GM19099 (cell line): ENCODE results near the gene BZW2.

Experiments
- POLR2A ChIP-seq: IDR thresholded peaks from 3 replicates; pipeline ENCODE4 v1.6.1; 2011; ENCODE audit warnings: low read depth; ENCODE audit not compliant: insufficient read length; ENCODE audit errors: extremely low read depth

Gene BZW2

DNA sequence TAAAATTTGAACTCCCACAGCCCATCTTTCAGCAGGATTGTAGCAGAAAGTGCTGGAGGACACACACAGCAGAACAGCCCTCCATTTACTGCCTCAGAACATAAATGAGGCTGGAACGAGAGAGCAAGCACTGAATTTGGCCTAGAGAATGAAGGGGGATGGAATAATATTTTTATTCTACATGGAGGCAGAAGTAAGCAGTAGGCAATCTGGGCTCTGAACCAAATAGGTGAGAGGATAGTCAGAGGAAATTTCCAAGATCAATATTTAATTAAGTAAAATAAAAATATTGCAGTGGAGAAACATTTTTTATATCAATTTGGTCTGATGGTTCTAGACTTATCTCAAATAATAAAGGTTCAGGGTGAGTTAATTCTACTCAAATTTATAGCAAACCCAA, 78.4 kb downstream of the BZW2 start:
- no peak for TF ChIP-seq POLR2A

DNA sequence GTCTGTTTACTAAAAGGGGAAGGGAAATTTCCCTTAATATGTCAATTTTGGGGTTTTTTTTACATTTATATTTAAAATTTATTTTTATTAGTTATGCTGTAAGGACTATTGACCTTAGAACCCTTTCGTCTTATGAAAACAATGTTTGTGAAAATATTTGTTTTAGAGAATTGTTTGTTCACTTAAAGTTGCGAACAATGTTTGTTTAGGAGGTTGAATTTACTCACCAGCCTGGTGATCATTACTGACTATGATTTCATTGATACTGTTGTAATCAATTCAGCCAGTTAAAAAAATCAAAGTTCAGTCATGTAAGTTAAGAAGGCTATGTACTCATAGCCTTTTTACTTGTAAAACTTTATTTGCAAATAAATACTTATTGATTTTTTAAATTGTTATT, 80.2 kb downstream of the BZW2 start:
- no peak for TF ChIP-seq POLR2A

DNA sequence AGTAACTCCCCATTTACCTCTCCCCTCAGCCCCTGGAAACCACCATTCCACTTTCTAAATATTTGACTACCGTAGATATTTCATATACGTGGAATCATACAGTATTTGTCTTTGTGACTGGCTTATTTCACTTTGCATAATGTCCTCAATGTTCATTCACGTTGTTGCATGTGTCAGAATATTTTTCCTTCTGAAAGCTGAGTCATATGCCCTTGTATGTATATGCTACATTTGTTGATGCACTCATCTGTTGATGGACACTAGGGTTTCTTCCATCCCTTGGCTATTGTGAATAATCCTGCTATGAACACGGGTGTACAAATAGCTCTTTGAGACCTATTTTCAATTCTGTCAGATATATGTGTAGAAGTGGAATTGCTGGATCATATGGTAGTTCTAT, 81.8 kb downstream of the BZW2 start:
- TF ChIP-seq POLR2A: no peak

DNA sequence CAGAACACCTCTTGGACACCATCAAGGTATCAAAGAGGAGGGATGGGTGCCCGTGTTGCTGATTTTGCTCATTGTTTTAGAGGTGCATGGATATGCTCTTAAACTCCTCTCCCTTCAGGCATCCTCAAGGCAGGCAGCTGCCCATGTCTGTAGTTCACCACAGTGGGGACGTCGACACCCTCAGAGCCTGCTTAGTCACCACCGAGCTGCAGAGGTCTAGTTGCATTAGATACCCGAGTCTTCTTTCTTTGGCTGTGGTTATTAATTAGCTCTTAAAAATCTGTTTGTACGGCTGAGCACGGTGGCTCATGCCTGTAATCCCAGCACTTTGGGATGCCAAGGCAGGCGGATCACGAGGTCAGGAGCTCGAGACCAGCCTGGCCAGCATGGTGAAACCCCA, 82.8 kb downstream of the BZW2 start:
- TF ChIP-seq POLR2A: no peak

DNA sequence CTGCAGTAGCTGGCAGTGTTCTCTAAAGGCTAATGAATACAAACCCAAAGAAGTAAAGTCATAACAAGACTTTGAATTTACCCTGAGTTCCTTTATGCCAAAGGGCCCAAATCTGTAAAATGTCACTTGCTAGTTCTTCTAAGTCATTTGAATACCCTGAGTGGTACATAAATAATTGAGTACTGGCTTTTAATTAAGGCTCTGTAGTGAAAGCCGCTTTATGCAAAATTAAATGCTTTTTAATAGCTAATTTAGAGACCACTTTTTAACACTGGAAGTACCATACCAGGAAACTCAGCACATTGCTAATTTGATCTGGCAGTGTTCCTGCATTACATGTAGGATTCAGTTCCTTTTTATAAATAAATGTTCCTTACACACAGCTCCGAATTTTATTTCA, 83.6 kb downstream of the BZW2 start:
- no peak for TF ChIP-seq POLR2A

DNA sequence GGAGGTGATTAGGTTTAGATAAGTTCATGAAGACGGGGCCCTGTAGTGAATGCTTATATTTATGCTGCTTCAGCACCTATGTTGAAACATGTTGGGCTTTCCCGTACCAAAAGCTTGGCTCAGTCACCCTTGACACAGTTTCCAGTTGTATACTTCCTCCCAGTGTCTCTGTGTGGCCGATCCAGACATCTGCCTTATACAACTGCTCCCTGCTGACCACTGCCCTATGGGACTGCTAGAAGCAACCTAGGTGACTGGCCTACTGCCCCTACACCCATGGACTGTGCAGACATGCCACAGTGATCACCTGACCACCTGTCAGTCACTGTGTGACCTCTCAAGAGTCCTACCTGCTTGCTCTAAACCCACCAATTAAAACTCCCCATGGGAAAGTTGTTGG, 85.0 kb downstream of the BZW2 start:
- no peak for TF ChIP-seq POLR2A

DNA sequence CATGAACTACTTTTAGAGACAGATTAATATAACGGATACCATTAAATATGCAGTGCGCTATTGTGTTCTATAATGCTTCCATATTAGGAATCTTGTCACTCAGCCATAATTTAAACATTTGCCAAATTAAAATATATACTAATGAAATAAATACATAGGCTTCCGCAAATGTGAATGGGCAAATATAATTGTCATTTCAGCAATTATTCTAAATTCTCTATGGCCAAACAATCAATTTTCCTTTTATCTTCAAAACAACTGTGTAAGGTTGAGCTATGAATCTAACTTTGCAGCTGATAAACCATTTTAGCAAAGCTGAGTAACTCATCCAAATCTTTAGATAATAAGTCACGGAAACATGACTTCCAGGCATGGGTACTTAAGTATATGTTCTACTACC, 86.8 kb downstream of the BZW2 start:
- TF ChIP-seq POLR2A: no peak

DNA sequence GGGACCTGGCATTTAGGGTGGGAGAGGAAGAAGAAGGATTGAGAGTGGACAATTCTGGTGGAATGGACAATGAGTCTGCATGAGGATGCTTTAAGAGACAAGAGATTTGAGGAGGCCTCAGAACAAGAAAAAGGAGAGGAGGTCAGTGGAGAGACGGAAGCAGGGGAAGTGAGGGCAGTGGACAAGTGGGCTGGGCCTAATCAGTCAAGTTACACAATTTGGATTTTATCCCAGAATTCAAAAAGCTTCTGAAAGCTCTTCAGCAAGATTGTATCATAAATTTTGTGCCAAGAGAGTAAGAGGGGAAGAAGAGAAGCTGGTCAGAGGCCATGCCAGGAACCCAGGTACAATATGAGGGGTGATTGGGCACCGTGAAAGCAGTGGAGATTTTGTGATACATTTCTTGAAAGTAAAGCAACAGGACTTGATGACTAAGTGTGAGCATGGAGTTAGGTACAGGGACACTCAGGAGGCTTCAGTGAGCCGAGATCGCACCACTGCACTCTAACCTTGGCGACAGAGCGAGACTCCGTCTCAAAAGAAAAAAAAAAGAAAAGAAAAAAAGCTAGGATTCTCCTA, 88.3 kb downstream of the BZW2 start:
- no peak for TF ChIP-seq POLR2A

DNA sequence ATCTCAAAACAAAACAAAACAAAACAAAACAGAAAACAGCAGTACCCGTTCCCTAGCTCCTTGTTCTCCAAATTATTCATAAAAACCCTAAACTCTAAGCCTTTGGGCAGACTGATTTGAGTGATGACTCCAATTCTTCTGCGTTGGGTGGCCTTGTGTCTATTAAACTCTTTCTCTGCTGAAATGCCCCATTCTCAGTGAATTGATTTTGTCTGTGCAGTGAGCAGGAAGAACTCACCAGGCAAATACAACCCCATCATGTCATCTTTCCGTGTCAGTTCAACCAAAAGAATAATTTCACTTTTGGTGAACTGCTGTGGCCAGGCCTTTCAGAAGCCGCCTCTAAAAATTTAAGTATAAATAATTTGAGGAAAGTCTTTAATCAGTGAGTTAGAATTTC, 89.0 kb downstream of the BZW2 start:
- no peak for TF ChIP-seq POLR2A

DNA sequence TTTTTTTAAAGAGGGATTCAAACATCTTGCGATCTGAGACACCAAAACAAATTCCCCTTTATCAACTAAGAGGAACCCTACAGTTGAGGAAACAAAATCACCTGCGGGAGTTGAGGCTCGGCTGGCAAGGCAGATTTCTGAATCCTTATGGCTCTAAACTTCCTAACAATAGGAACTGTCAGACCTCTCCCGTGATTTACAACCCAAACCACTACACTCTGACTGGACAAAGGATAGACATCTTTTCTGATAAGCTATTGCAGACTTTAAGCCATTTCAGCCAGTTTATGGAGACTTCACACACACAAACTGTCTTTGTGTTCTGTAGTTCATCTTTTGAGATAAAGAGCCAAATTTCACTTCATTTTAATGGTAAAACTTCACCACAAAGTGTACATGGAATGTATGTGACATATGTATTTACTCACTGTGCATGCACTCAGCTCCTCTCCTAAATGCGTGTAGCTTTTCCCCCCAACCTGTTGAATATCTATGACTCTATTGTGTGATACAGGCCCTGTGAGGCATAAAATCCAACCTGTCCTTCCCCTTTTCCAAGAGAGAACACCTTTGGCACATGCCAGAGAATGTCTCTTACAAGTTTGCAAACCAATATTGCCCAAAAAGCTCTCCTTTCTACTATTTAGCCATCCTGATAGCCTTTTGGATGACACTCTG, 92.2 kb downstream of the BZW2 start:
- TF ChIP-seq POLR2A: no peak

DNA sequence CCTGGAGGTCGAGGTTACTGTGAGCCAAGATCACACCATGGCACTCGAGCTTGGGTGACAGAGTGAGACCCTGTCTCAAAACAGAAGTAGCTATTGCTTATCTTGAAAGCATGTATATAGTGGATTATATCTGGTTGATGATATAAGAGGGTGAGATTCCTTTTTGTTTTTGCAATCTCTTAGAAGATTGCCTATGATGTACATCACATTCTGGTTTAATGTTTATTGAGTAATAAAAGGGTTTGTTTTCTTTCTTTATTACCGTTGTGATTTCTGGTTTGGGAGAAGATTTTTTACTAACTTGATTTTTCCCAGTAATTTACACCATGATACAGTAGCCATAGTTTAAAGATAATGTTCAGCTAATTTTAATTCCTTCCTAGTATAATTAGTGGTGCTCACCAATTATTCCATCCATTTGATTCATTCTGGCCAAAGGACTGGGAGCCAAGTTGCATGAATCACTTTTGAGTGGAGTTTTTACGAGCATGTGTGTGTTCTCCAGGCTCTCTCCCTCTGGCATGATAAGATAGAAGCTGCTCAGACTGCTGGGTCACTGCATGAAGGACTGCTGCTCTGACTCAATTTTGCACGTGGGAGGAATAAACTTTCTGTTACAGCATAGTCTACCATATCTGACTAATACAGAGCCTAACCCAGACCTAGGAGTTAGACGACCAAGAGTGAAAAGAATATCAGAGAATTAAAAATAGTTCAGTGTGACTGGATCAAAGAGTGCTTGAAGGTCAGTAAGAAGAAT, 94.1 kb downstream of the BZW2 start:
- TF ChIP-seq POLR2A: no peak

DNA sequence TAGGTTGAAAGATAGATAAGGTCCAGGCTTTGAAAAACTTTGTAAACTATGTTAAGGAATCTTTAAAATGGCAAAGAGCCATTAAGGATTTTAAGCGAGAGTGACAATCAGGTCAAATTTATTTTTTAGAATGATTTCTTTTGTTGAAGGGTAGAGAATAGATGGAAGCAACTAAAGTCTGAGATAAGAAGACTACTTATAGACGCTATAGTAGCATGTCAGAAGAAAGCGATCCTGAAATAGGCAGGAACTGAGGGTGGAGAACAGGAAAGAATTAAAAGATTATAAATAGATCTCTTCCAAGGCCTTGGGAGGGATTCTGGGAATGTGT, 94.6 kb downstream of the BZW2 start:
- no peak for TF ChIP-seq POLR2A

DNA sequence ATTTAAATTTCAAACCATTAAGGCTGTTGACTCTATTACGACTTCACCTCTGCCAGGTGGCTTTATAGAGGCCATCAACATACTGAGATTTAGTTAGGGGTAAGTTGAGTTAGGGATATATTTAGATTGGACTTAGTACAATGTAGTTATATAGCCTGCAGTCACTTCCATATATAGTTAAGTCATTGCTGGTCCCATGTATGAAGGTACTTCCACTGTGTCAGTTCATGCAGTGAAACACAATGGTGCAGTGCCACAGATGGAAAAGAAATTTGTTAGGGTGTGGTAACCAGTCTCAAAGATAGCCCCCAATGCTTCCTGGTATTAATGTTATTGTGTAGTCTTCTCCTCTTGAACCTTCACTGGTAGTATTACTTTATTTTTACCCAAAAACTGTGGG, 95.0 kb downstream of the BZW2 start:
- TF ChIP-seq POLR2A: no peak

DNA sequence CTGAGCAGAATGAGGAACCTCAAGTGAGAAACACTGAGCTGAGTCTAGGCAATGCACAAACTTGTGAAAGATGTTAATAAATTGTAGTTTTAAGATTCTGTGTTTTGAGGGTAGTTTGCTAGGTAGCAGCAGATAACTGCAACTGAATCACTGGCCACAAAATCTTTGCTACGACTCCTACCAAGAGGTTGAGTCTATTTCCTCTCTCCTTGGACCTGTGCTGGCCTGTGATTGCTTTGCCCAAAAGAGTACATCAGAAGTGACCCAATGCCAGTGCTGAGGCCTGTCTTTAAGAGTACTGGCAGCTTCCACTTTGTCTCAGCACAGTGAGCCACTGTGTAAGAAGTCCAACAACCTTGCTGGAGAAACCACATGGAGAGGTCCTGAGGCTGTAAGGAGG, 95.7 kb downstream of the BZW2 start:
- TF ChIP-seq POLR2A: no peak

DNA sequence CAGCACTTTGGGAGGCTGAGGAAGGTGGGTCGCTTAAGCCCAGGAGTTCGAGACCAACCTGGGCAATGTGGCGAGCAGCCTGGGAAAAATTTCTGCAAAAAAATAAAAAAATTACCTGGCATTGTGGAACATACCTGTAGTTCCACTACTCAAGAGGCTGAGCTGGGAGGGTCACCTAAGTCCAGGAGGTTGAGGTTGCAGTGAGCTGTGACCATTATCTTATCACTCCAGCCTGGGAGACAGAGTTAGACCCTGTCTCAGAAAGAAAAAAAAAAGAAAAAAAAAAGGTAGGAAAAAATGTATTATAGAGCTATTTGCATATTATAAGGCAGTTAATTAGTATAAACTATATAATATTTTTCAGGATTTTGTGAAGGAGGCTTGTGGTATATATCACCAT, 96.6 kb downstream of the BZW2 start:
- TF ChIP-seq POLR2A: no peak

DNA sequence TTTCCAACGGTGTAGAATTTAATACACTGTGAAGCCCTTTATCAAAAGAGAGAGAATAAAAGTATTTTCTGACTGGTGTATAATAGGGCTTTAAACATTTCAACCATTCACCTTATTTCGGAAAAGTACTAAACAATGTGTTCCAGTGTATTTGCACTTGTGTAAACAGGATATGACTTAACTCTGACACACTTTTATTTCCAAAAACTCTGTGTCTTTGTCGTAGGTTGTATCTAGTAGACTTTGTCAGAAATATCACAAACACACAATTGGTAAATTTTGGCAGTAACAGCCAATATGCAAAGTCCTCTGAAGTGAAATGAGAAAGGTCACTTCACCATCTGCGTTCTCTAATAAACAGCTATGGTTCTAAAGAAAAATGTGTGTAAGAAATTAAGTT, 97.3 kb downstream of the BZW2 start:
- no peak for TF ChIP-seq POLR2A
